NCI-H524 (cell line): ENCODE measurements around the gene IL7R.
"Not testable (repeated sequence)": the region's sequence is repeated elsewhere in the genome, so short reads cannot be mapped to it uniquely, and the experiment has no call there.

Experiments
- DNase-seq, 2 experiments: peaks; one replicate each; lab custom pipeline; 2025; lab: John Stamatoyannopoulos, UW

The IL7R gene

DNA sequence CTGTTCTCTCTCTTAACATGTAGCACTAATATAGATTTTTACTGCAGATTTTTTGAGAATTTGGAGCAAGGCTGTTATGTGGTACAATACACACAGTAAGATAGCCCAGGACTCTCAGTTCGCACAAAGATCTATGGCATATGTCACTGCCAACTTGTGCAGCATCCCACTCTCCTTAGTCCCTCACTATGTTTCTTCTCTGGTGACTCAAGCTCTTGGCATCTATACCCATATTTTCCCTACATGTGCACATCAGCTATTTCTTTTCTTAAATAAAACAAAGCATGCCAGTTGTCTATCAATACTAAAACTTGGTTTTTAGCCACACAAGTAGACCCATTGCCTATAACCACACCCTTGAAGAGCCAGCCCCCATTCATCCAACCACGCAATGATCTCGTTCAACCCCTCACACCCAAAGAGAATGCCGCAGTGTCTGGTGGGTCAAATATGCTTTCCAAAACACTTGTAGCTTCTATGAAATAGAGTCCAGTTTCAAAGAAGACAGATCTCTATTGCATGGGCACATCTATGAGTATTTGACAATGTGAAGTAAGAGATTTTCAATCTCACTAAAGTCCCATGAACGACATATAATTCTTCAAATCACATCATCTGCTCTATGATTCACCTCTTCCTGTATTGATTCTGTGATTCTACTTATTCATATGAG, 18.2 kb upstream of the IL7R start:
- no peak for DNase-seq

GRCh38 chr5:35842856-35843255, 13.8 kb upstream of the IL7R start:
- no peak for DNase-seq

DNA sequence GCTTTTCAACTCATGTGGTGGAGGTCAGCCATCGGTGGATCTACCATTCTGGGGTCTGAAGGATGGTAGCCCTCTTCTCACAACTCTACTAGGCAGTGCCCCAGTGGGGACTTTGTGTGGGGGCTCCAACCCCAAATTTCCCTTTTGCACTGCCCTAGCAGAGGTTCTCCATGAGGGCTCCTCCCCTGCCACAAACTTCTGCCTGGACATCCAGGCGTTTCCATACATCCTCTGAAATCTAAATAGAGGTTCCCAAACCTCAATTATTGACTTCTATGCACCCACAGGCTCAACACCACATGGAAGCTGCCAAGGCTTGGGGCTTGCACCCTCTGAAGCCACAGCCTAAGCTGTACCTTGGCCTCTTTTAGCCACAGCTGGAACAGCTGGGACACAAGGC, 11.2 kb upstream of the IL7R start:
- not testable (repeated sequence) for DNase-seq

- no peak for DNase-seq
Observed at GRCh38 chr5:35847491-35847890, 9.2 kb upstream of the IL7R start.

DNA sequence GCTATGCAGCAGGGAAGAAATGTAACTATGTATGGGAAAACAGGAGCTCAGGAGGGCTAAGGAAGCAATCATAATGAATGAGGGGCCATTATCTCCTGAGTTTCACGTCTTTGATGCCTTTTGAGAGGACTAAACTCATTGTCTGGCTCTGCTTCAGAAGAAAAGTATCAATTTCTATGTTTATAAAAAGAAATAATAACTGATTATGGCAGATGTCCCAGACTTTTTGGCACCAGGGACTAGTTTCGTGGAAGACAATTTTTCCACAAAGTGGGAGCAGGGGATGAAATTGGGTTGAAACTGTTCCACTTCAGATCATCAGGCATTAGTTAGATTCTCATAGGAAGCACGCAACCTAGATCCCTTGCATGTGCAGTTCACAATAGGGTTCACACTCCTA, 8.7 kb upstream of the IL7R start:
- no peak for DNase-seq

DNA sequence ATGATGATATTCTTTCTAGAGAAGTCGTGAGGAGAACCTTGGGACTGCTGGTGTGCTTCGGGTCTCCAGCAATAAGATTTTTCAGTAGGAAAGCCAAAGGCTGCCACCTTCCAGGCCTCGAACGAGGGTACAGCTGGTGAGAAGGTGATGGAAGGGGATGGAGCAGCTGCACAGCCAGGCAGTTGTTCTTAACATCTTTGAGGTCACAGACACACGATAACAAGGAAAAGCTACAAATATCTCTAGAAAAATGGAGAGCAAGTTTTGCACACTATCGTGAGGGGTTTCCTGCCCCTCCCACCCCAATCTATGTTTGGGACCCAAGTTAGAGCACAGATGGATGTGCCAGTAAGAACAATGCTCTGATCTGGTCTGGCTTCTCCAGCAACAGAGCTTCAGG, 6.8 kb upstream of the IL7R start:
- no peak for DNase-seq

- no peak for DNase-seq
Observed at GRCh38 chr5:35850967-35851680, 5.6 kb upstream of the IL7R start.

GRCh38 chr5:35852084-35852734, 4.5 kb upstream of the IL7R start:
- DNase-seq = no peak

GRCh38 chr5:35852773-35853172, 3.9 kb upstream of the IL7R start:
- DNase-seq = no peak

- DNase-seq = no peak
Observed at GRCh38 chr5:35853631-35854030, 3.1 kb upstream of the IL7R start.

- DNase-seq = no peak
Observed at GRCh38 chr5:35854248-35854647, 2.4 kb upstream of the IL7R start.

GRCh38 chr5:35855187-35855586, 1.5 kb upstream of the IL7R start:
- no peak for DNase-seq

GRCh38 chr5:35856186-35856764, 416 bp upstream of the IL7R start:
- DNase-seq = not testable (repeated sequence)

DNA sequence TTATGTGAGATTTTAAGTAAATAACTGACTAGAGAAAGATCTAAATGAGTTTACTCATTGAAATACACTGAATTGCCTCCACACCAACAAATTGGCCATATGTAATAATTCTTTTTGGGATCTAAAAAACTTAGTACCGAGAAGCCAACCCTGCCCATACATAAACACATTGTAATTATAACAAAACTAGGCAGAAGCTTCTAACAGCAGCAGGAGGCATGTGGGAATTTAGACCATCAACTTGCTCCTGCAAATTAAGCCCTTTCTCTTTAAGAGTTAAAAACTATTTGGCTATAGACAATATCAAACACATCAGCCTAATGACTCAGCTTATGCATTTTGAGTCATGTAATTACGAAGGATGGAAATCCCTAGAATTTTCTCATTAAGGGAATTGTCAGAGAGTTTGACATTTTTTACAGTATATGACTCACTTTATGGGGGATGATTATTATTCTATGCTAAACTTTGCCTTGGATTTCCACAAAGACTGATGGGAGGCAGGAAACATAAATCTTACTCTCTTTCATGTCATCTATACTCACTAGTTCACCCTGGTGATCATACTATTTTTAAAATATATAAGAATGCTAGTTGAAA, 1.0 kb downstream of the IL7R start:
- no peak for DNase-seq

DNA sequence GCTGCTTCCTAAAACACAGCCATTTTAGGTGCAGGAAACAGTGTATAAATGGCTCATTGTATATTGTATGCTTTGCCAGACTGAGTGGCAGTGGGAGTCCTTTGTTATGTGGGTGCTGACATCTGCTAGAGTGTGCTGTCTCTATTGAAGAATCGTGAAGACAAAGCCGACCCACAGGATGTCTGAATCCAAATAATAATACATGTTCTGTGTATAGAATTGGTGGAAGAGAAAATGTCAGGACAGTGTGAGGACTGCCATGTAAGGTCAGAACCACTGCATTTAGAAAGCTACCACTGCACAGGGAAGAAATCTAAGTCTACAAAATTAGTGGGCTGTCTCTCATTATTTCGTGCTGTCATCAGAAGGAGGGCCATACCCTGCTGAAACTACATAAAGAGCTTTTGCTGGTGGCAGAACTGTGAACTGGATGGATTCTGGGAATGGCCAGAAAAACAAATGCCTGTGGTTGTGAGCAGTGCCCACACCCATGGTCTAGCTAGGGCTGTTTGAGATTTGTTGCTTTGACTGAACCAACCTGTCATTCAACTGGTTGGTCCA, 2.5 kb downstream of the IL7R start:
- no peak for DNase-seq

DNA sequence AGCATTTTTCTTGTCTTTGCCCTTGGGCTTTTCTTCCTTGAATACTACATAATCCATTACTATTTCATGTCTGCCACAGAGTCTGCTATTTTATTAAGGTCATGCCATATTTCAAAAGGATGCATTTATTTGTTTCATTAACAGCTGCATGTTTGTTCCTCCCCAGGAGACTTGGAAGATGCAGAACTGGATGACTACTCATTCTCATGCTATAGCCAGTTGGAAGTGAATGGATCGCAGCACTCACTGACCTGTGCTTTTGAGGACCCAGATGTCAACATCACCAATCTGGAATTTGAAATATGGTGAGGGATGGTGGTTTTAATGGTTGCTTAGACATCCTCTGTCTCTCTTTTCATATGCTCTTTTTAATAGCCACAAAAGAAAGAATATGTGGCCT, 4.0 kb downstream of the IL7R start:
- no peak for DNase-seq

DNA sequence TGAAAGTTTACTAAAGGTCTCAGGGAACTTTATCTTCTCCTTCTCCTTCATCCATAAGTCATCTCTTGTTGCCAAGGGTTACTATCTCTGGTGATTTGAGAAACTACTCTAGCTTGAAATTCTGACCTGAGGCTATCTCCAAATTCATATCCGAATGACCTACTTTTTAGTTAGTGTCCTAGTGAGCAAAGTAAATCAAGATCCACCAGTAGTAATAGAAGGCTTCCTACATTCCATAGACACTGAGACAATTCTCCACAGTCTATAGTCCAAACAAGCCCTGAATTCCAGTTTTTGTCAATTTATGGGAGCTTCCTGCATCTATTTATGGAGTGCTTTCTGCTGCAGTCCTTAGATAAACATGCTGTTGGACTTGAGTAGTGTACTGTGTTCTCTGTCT, 5.0 kb downstream of the IL7R start:
- no peak for DNase-seq

- DNase-seq = no peak
Observed at GRCh38 chr5:35862126-35862525, 5.4 kb downstream of the IL7R start.

GRCh38 chr5:35863159-35863558, 6.5 kb downstream of the IL7R start:
- no peak for DNase-seq

DNA sequence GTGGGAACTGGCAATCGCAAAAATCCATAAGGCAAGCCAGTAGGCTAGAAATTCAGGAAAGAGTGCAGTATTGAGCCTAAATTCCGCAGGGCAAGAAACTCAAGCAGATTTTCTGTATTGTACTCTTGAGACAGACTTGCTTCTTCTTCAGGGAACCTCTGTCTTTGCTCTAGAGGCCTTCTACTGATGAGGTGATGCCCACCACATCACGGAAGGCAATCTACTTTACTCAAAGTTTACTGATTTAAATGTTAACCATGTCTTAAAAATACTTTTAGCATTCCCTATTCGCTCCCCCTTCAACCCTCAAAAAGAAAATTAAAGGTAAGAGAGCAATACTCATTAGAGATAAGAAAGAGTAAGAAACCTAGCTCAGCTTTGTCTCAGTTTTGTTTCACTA, 11.3 kb downstream of the IL7R start:
- DNase-seq = no peak

- no peak for DNase-seq
Observed at GRCh38 chr5:35869685-35870277, 13.1 kb downstream of the IL7R start.

GRCh38 chr5:35870605-35871004, 13.9 kb downstream of the IL7R start:
- DNase-seq = no peak
